CD4-positive, CD25-positive, alpha-beta regulatory T cell (primary cell): ENCODE measurements around the gene MSX1. TPM values are rescaled to one million over a fixed set of nuclear protein-coding genes. Genes with fewer than 3 reads are reported as not detected.

ENCODE experiments used
- ATAC-seq, 2 donors: fragments of 150-1000 bp; cut with Tn5 transposase; one replicate each; pipeline ENCODE4 v1.10.0; 2021; ENCODE audit warnings: low read depth in 2 of 2, moderate number of reproducible peaks in 2 of 2, moderate library complexity in 1 of 2
- DNase-seq, 3 donors: peaks; one replicate each; pipeline versions ENCODE4 v3.0.0 to v3.0.0-alpha.2; 2012 to 2022; ENCODE audit warnings: mixed read lengths in 1 of 3
- H3K27ac ChIP-seq: one replicate; pipeline ENCODE4 v1.7.0; 2013; ENCODE audit warnings: mild to moderate bottlenecking, low read length; ENCODE audit not compliant: insufficient read depth, poor library complexity, severe bottlenecking
- H3K27me3 ChIP-seq: one replicate; pipeline ENCODE4 v1.7.0; 2013; ENCODE audit warnings: low read length; ENCODE audit not compliant: control insufficient read depth, insufficient read depth
- H3K36me3 ChIP-seq: one replicate; pipeline ENCODE4 v1.7.0; 2013; ENCODE audit warnings: mild to moderate bottlenecking, low read length, moderate library complexity; ENCODE audit not compliant: control insufficient read depth, insufficient read depth
- H3K4me1 ChIP-seq: 2 replicates; pipeline ENCODE4 v1.7.0; 2013; ENCODE audit warnings: mild to moderate bottlenecking, low read length; ENCODE audit not compliant: insufficient read depth, control insufficient read depth, poor library complexity, severe bottlenecking
- H3K4me3 ChIP-seq: one replicate; pipeline ENCODE4 v1.7.0; 2013; ENCODE audit warnings: low read depth, mild to moderate bottlenecking, low read length, moderate library complexity
- H3K9me3 ChIP-seq, 2 experiments: 1 replicate in 1 of 2; 2 replicates in 1 of 2; pipeline ENCODE4 v1.7.0; 2013; ENCODE audit warnings: low read length in 2 of 2, mild to moderate bottlenecking in 1 of 2, moderate library complexity in 1 of 2; ENCODE audit not compliant: control insufficient read depth in 2 of 2
- H3K27ac Mint-ChIP-seq, 3 donors: one replicate each; pipeline ENCODE4 v1.8.0; 2020 to 2022; ENCODE audit warnings: mild to moderate bottlenecking in 3 of 3, mixed read lengths in 3 of 3, moderate library complexity in 2 of 3
- H3K27me3 Mint-ChIP-seq: one replicate; pipeline ENCODE4 v1.8.0; 2022; ENCODE audit warnings: mild to moderate bottlenecking, mixed read lengths
- H3K36me3 Mint-ChIP-seq: one replicate; pipeline ENCODE4 v1.8.0; 2020; ENCODE audit warnings: mixed read lengths
- H3K4me1 Mint-ChIP-seq, 4 donors: one replicate each; pipeline ENCODE4 v1.8.0; 2020 to 2022; ENCODE audit warnings: mixed read lengths in 4 of 4, mild to moderate bottlenecking in 1 of 4
- H3K4me3 Mint-ChIP-seq, 4 donors: one replicate each; pipeline ENCODE4 v1.8.0; 2020 to 2022; ENCODE audit warnings: mild to moderate bottlenecking in 4 of 4, mixed read lengths in 4 of 4, moderate library complexity in 3 of 4
- H3K9me3 Mint-ChIP-seq, 7 donors: one replicate each; pipeline ENCODE4 v1.8.0; 2020 to 2022; ENCODE audit warnings: mixed read lengths in 7 of 7, mild to moderate bottlenecking in 3 of 7, moderate library complexity in 2 of 7
- polyA plus RNA-seq, 4 donors: library from polyadenylated mRNA; unstranded; fragments of 300-500 nt; fragmentation: Illumina TruSeq; gene quantifications; one replicate each; pipeline ENCODE4 v1.2.3, GENCODE V29; 2021
- total RNA-seq: library from RNA; stranded (reverse); gene quantifications from one replicate; pipeline ENCODE4 v1.2.3, GENCODE V29; 2022

Gene MSX1
- total and polyA plus RNA-seq, 5 donors from 2014 or later = 0.32 to 0.54 TPM; not detected in 3

DNA sequence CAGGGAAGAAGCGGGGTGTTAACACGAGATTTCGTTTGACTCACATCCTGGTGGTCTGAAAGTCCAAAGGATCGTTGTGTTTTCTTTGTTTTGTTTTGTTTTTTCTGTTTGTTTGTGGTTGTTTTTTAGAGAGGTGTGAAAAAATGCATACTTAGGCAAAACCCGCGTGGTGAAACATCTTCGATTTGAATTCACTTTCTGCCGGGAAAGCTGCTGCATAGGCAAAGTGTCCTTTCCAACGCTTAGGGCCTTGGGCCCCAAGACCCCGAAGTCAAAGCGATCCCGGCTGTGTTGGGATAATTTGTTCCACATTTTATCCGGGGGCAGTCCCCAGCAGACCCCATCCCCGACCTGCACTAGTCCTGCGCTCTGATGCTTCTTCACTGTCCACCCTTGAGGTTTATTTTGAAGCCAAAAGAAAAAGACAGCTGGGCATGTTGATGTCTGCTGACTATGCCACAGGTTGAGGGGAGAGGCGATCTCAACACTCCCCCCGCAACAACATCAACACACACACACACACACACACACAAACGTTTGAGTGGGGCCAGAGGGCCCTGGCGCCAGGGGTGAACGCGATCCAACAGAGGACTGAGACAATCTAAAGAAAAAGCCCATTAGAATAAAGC, 2.0 kb downstream of the MSX1 start:
- H3K4me1 Mint-ChIP-seq = peaks cover 7 to 45% (median 25%) of the 10 kb centered on the region in 4 donors
- no peak overlapping the region for H3K27ac ChIP-seq
- no peaks in the 10 kb centered on the region for H3K36me3 Mint-ChIP-seq
- no peaks in the 10 kb centered on the region for H3K36me3 ChIP-seq
- H3K27me3 ChIP-seq = peaks cover 41% of the 10 kb centered on the region
- peaks cover 33% of the 10 kb centered on the region for H3K4me1 ChIP-seq
- peaks cover 89% of the 10 kb centered on the region for H3K27me3 Mint-ChIP-seq
- no peak for DNase-seq
- no peak for ATAC-seq
- no peaks in the 10 kb centered on the region for H3K9me3 ChIP-seq
- H3K4me3 ChIP-seq = no peak overlapping the region
- H3K4me3 Mint-ChIP-seq = peak overlapping the region; percentile 41 to 91 (median 84)
- peak overlapping the region in 1 of 3 donors; percentile 71 for H3K27ac Mint-ChIP-seq
- H3K9me3 Mint-ChIP-seq = peaks cover 0 to 6% (median 0%) of the 10 kb centered on the region in 7 donors

DNA sequence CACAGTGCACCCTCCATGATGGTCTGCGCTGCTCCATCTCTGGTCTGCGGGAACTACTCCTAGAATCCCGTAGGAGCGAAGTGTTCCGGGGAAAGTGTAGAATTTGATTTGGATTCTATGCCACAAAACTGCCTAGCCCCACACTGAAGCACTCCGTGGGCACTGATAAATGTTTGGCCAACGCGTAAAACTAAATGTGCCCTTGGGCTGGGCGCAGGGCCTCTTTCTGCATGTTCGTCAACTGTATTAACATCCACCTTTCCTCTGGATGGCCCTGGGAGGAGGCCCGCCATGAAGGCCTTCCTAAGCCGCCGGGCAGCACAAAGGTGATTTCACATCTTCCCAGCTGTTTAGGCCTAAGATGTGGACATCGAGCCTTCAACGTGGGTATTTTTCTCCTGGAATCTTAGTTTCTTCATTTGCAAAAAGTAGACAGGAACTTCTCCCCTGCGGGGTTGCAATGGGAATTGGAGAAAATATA, 2.6 kb downstream of the MSX1 start:
- peak overlapping the region in 1 of 3 donors; percentile 71 for H3K27ac Mint-ChIP-seq
- peak overlapping the region in 3 of 4 donors; percentile 43 to 91 (median 44) for H3K4me3 Mint-ChIP-seq
- no peaks in the 10 kb centered on the region for H3K36me3 Mint-ChIP-seq
- H3K27me3 Mint-ChIP-seq = peaks cover 88% of the 10 kb centered on the region
- H3K9me3 Mint-ChIP-seq = peaks cover 0 to 5% (median 0%) of the 10 kb centered on the region in 7 donors
- ATAC-seq = no peak
- Histone ChIP-seq H3K9me3 (no peaks in the 10 kb centered on the region), H3K36me3 (no peaks in the 10 kb centered on the region), H3K4me1 (peaks cover 35% of the 10 kb centered on the region), H3K27ac (no peak overlapping the region), H3K4me3 (no peak overlapping the region), H3K27me3 (peaks cover 42% of the 10 kb centered on the region)
- peaks cover 7 to 45% (median 22%) of the 10 kb centered on the region in 4 donors for H3K4me1 Mint-ChIP-seq
- no peak for DNase-seq

GRCh38 chr4:4862665-4863482, 3.4 kb downstream of the MSX1 start:
- Histone ChIP-seq H3K9me3 (no peaks in the 10 kb centered on the region), H3K27me3 (peaks cover 42% of the 10 kb centered on the region), H3K36me3 (no peaks in the 10 kb centered on the region), H3K4me3 (no peak overlapping the region), H3K27ac (no peak overlapping the region), H3K4me1 (peaks cover 35% of the 10 kb centered on the region)
- Mint-ChIP-seq H3K9me3 (peaks cover 0 to 4% (median 0%) of the 10 kb centered on the region in 7 donors), H3K27ac (no peak overlapping the region), H3K27me3 (peaks cover 80% of the 10 kb centered on the region), H3K4me1 (peaks cover 7 to 37% (median 20%) of the 10 kb centered on the region in 4 donors), H3K36me3 (no peaks in the 10 kb centered on the region), H3K4me3 (peak overlapping the region in 3 of 4 donors; percentile 10 to 44 (median 44))
- ATAC-seq (no peak), DNase-seq (no peak)

DNA sequence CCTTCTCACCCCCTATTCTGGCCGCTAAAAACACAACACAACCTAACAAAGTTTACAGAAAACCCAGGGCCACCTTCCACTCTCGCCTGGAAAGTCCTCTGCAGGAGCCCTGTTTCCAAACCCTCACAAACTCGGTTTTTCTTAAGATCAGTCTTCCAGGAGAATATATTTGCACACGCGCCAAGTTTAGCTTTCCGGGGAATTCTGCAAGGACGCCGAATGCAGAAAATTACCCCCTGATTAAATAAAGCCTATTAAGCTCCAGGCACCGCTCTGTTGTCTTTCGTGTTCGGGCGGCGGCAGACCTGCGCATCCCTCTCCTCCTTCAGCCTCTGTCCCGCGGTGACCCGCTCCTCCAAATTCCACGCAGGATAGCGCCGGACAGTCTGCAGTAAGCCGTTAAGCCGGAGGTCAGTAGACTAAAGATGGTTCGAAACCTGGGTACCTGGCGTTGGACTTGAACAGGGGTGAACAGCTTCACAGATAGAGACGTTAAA, 5.0 kb downstream of the MSX1 start:
- H3K27me3 ChIP-seq = peaks cover 50% of the 10 kb centered on the region
- Mint-ChIP-seq H3K4me3 (peak overlapping the region in 1 of 4 donors; percentile 63), H3K36me3 (no peaks in the 10 kb centered on the region), H3K4me1 (peaks cover 0 to 25% (median 12%) of the 10 kb centered on the region in 4 donors), H3K9me3 (peaks cover 0 to 3% (median 0%) of the 10 kb centered on the region in 7 donors), H3K27ac (no peak overlapping the region), H3K27me3 (peaks cover 66% of the 10 kb centered on the region)
- no peak overlapping the region for H3K4me3 ChIP-seq
- H3K36me3 ChIP-seq = no peaks in the 10 kb centered on the region
- no peak overlapping the region for H3K27ac ChIP-seq
- no peak for DNase-seq
- no peaks in the 10 kb centered on the region for H3K9me3 ChIP-seq
- ATAC-seq = no peak
- peaks cover 27% of the 10 kb centered on the region for H3K4me1 ChIP-seq

DNA sequence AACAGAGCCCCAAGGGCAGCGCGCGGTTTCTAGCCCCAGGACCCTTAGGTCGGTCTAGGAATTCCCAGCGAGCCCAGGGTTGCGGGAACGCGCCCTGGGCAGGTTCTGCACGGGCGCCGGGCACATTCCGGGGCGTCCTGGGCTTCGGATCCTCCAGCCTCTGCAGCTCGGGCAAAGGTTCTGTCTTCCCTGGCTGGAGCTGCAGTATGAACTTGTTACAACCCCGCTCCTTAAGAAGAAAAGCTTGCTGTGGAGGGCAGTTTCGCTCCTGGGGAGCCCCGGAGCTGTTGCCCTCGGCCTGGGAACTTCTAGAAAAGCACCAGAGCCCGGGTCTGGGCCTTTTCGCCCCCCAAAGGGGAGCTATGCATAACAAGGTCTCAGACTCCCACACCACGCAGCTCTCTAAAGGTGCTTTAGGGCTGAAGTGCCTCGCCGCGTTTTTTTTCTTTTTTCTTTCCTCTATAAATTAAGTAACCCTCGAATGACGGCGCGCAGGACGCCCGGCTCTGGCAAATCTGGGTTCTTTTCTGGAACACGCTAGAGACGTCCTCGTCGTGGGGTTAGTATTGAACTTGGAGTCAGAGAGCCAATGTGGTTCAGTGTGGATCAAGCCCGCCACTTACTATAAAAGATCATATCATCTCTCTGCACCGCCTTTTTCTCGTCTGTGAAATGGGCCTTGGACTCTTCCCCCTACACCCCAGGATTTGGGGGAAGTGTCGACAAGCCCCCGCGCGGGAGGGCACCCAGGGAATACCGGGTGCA, 5.7 kb downstream of the MSX1 start:
- peaks cover 0 to 30% (median 12%) of the 10 kb centered on the region in 4 donors for H3K4me1 Mint-ChIP-seq
- Histone ChIP-seq H3K4me3 (no peak overlapping the region), H3K36me3 (no peaks in the 10 kb centered on the region), H3K27ac (no peak overlapping the region), H3K4me1 (peaks cover 23% of the 10 kb centered on the region), H3K9me3 (no peaks in the 10 kb centered on the region), H3K27me3 (peaks cover 50% of the 10 kb centered on the region)
- H3K27ac Mint-ChIP-seq = no peak overlapping the region
- no peak for ATAC-seq
- peaks cover 70% of the 10 kb centered on the region for H3K27me3 Mint-ChIP-seq
- H3K9me3 Mint-ChIP-seq = peaks cover 0 to 3% (median 0%) of the 10 kb centered on the region in 7 donors
- no peak for DNase-seq
- H3K4me3 Mint-ChIP-seq = peak overlapping the region in 2 of 4 donors; percentile 21 to 63
- H3K36me3 Mint-ChIP-seq = no peaks in the 10 kb centered on the region

- no peaks in the 10 kb centered on the region for H3K36me3 Mint-ChIP-seq
- peak overlapping the region in 2 of 4 donors; percentile 36 to 59 for H3K4me3 Mint-ChIP-seq
Observed at GRCh38 chr4:4865705-4866123, 6.2 kb downstream of the MSX1 start.

More at GRCh38 chr4:4865705-4866123, 6.2 kb downstream of the MSX1 start:
- Histone ChIP-seq H3K27ac (no peak overlapping the region), H3K9me3 (no peaks in the 10 kb centered on the region), H3K27me3 (peaks cover 50% of the 10 kb centered on the region), H3K4me1 (peaks cover 18% of the 10 kb centered on the region), H3K36me3 (no peaks in the 10 kb centered on the region), H3K4me3 (no peak overlapping the region)
- Mint-ChIP-seq H3K9me3 (peaks cover 0 to 1% (median 0%) of the 10 kb centered on the region in 7 donors), H3K4me1 (peaks cover 0 to 26% (median 10%) of the 10 kb centered on the region in 4 donors), H3K27me3 (peaks cover 71% of the 10 kb centered on the region), H3K27ac (peak overlapping the region in 1 of 3 donors; percentile 86)
- ATAC-seq (no peak), DNase-seq (no peak)
